ENCODE measurements around the gene LRRC55.

Gene LRRC55

DNA sequence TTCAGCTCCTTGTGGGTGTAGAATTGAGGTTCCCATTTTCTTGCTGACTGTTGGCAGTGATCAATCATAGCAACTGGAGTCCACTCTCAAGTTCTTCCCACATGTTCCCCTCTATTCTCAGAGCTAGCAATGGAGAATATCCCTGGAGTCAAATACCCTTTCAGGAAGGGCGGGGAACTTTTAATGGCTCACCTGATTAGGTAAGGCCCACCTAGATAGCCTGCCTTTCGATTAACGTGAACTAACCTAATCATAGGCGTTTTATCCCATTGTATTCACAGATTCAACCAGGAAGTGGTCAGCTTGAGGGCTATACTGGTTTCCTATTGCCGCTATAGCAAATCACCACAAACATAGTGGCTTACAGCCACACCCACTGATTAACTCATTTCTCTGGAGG lies 7.1 kb upstream of the LRRC55 start:
- CTCF ChIA-PET, result no interaction called here
- Mint-ChIP-seq H3K4me3 (no peak overlapping the region), H3K36me3 (no peaks in the 10 kb centered on the region), H3K4me1 (no peaks in the 10 kb centered on the region), H3K27ac (no peak overlapping the region), H3K27me3 (peaks cover 5% of the 10 kb centered on the region), H3K9me3 (no peaks in the 10 kb centered on the region)
- no peak for DNase-seq

DNA sequence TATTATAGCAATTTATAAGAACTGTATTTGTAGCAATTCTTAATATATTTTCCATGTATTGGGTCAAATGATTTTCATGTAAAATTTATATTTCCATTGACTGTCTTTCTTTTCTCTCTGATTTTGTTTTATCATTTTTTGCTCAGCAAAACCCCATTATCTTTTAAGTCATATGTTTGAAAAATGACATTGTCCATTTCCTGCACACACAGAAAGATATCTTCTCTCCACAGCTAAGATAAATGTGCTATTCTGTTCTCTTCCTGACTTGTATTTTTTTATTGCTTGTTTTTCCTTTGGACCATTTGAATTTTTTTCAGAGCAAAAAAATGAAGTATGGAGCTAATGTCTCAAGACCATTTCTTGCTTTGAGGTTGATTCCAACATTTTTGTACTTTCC lies 6.3 kb upstream of the LRRC55 start:
- Mint-ChIP-seq H3K4me1 (no peaks in the 10 kb centered on the region), H3K27ac (no peak overlapping the region), H3K36me3 (no peaks in the 10 kb centered on the region), H3K9me3 (no peaks in the 10 kb centered on the region), H3K27me3 (peaks cover 13% of the 10 kb centered on the region), H3K4me3 (no peak overlapping the region)
- no peak for DNase-seq
- CTCF ChIA-PET, result no interaction called here

DNA sequence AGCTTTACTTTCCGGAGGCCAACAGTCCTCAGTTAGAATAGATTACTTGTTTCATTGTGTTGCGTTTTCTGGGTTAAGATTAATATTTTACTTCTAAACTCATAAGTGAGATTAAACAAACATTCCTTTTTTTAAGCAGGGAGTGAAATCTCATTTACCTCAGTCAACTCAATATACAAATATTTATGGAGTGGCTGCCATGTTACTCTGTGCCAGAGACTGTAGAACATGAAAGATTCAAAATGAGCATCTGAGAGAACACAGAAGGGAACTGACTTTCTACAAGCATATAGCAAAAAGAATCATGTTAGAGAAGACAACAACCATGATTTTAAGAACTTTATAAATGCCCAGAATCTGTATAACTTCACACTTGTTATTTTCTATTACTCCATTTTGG lies 3.4 kb upstream of the LRRC55 start:
- CTCF ChIA-PET, result no interaction called here
- H3K27ac Mint-ChIP-seq, result no peak overlapping the region
- no peaks in the 10 kb centered on the region for H3K9me3 Mint-ChIP-seq

DNA sequence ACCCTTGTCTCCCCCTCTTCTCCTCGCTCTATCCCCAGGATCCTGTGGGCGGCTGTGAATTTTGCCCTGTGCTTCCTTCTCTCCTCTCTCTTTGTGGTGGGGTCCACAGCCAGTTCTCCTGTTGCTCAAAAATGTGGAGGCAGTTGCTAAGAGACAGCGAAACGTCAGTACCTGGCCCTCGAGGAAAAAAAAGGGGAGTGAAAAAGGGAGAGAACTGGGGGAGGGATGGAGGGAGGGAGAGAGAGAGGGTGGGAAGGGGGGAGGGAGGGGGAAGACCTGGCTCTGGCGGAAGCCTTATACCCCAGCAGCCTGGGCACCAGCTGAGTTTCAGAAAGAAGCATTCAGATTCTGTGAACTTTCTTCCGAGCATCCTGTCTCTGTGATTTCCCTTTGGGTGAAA lies 2.1 kb upstream of the LRRC55 start:
- Mint-ChIP-seq H3K4me1 (no peaks in the 10 kb centered on the region), H3K9me3 (no peaks in the 10 kb centered on the region), H3K27me3 (peaks cover 28% of the 10 kb centered on the region), H3K36me3 (no peaks in the 10 kb centered on the region), H3K27ac (no peak overlapping the region), H3K4me3 (no peak overlapping the region)
- no peak for DNase-seq
- CTCF ChIA-PET, result no interaction called here

More for the DNA sequence above, 3.4 kb upstream of the LRRC55 start:
- Mint-ChIP-seq H3K36me3 (no peaks in the 10 kb centered on the region), H3K27me3 (peaks cover 28% of the 10 kb centered on the region), H3K4me1 (no peaks in the 10 kb centered on the region), H3K4me3 (no peak overlapping the region)
- DNase-seq, result no peak

DNA sequence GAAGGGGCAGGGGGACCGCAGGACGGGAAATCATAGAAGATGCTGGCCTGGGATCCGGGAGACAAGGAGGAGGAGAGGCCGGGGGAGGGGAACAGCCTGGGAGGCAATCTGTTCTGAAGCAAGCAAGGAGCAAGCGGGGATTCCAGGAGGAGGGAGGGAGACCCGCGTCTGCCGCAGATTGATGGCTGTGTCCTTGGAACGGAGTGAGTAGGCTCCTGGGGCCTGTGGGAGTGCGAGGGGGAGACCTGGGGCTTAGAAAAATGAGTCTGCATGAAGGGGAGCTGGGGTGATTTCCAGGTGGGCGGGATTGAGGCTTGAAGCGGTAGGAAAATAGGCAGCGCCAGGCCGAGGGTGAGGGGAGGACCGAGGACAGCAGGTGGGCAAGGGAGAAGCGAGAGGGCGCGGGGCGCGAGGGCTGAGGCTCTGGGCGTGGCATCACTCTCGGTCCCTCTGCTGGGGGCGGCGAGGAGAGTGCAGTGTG lies 1.6 kb upstream of the LRRC55 start:
- Mint-ChIP-seq H3K27ac (no peak overlapping the region), H3K4me3 (no peak overlapping the region), H3K9me3 (no peaks in the 10 kb centered on the region), H3K36me3 (no peaks in the 10 kb centered on the region), H3K27me3 (peaks cover 31% of the 10 kb centered on the region), H3K4me1 (no peaks in the 10 kb centered on the region)
- CTCF ChIA-PET, result no interaction called here
- no peak for DNase-seq

DNA sequence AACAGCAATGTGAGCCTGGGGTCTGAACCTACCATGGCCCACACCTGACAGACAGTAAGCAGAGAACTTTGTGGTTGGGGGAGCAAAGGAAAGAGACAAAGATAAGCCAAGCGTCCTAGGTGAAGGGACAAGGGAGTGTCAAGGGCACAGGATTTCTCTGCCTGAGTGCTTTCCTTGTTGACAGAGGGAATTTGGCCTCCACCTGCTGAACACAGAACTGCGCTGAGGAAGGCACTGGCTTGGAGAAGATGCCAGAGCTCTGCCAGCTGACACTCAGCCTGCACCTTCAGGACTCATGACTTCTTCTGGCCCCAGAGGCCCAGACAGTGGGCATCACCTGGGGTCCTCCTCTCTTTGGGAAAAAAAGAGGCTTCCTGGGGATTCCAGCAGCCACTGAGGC lies 789 bp upstream of the LRRC55 start:
- H3K4me1 Mint-ChIP-seq, result no peaks in the 10 kb centered on the region
- no peak overlapping the region for H3K27ac Mint-ChIP-seq
- no peaks in the 10 kb centered on the region for H3K36me3 Mint-ChIP-seq
- no peak overlapping the region for H3K4me3 Mint-ChIP-seq
- no peaks in the 10 kb centered on the region for H3K9me3 Mint-ChIP-seq
- CTCF ChIA-PET, result no interaction called here
- no peak for DNase-seq
- peaks cover 31% of the 10 kb centered on the region for H3K27me3 Mint-ChIP-seq

DNA sequence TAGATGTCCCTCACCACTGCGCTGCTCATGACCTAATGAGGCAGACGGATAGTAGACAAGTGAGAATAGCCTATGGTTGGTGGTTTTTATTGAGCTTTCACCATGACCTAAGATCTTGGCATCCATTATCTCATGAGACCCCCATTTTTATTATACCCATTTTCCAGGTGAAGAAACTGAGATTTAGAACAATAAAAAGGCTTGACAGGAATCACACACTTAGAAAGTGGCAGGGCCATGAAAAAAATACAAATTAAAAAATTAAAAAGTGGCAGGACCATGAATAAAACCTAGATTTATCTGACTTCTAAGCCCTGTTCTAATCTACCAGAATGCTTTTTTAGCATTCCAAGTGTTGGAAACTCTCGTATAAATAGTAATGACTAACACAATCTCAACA lies 1.1 kb downstream of the LRRC55 start:
- Mint-ChIP-seq H3K4me1 (no peaks in the 10 kb centered on the region), H3K27ac (no peak overlapping the region), H3K9me3 (no peaks in the 10 kb centered on the region), H3K4me3 (no peak overlapping the region), H3K27me3 (peaks cover 31% of the 10 kb centered on the region), H3K36me3 (no peaks in the 10 kb centered on the region)
- DNase-seq, result no peak
- CTCF ChIA-PET, result interaction anchor here (1.7 kb wide), 1 partner anchor 67 kb away, joined by 5 read pairs; no protein-coding TSS in a partner anchor

DNA sequence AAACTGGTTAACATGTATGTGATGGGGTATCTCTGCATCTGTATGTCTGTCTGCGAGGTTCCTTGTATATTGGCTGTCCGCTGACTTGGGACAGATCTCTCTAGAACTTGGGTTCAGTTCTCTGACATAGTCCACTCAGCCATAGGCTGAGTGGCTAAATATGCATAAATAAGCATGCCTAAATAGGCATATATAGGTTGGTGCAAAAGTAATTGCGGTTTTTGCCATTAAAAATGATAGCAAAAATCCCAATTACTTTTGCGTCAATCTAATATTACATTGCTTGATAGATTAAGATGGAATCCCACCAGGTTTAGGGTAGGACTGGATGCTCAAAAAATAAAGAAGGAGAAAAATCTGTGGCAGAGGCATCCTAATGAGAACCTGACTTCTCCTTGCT lies 8.8 kb downstream of the LRRC55 start:
- no peaks in the 10 kb centered on the region for H3K27me3 Mint-ChIP-seq
- H3K4me1 Mint-ChIP-seq, result no peaks in the 10 kb centered on the region
- no peak overlapping the region for H3K27ac Mint-ChIP-seq
- CTCF ChIA-PET, result no interaction called here
- H3K36me3 Mint-ChIP-seq, result no peaks in the 10 kb centered on the region
- H3K4me3 Mint-ChIP-seq, result no peak overlapping the region
- no peaks in the 10 kb centered on the region for H3K9me3 Mint-ChIP-seq
- no peak for DNase-seq

DNA sequence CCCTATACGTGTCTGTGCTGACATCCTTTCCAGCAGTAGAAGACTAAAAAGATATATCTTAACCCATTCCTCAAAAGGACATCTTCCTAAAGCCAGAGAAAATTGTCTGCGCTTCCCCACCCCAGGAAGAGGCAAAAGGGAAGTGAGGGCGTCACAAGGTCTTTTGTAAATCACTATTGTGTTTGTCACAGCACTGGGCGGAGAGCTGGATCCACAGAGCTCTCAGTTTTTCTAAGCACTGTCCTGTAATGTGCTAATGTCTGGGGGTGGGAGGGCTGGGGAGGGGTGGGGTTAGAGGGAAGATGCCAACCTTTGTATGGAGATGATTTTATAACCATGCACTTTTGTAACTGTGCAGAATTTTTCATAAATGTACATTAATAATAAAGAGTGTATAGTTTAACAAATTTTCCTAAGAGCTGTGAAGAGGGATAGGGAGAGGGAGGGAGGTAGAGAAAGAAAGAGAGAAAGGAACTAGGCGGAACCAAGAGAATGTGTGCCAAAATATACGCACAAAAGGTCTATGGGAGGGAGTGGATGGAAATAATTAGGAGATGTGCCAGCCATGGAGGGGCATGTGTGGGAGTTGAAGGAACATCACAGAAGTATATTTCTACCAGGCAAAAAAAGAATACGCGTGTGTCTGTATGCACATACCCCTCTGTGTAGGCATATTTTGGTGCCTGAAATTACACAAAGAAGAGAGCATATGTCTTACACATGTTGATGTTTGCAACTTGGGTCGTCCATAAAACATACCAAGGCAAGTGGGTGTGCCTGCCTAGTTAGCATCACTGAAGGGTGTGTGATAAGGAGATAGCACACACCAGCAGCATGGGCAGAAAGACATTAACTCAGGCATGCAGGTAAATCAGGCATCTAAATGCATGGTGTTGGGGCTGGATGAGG lies 9.8 kb downstream of the LRRC55 start:
- Mint-ChIP-seq H3K27ac (no peak overlapping the region), H3K9me3 (no peaks in the 10 kb centered on the region), H3K36me3 (no peaks in the 10 kb centered on the region), H3K4me3 (no peak overlapping the region), H3K4me1 (no peaks in the 10 kb centered on the region), H3K27me3 (no peaks in the 10 kb centered on the region)
- no peak for DNase-seq
- CTCF ChIA-PET, result no interaction called here

DNA sequence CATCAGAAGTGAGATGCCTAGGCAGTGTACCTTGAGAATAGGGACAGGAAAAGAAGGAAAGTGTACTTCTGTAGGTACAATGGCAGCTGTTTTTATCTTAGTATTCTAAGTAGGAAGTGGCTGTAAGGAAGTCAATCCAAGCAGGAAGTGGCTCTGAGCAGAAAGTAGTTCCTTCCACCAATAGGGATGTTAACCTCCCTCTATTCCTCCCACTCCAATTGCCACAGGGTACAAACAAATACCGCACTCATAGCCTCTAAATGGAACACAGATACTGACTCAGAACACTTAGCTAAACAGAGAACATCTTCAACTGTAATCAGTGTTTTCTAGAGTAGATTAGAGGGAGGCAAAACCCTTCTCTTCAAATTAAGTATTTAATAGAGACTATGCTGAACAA lies 10.6 kb downstream of the LRRC55 start:
- CTCF ChIA-PET, result interaction anchor here (0.6 kb wide), 1 partner anchor 200 kb away, joined by 3 read pairs; no protein-coding TSS in a partner anchor

DNA sequence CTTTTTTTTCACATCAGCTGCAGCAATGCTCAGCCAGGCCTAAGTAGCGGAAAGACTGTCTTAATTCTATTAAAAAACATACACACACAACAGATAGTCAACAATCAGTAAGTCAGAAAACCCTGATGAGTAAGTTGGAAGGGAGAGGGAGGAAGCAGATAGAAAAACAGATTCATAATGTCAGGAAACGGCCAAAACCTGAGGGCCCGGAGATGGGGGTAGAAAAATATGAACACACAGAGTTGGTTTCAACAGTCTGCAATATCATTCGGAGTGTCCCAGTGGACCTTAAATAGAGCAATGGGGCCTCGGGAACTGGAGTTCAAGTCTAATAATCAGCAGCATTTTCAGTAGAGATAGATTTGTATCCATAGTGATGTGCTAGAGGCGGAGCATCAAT lies 14.8 kb downstream of the LRRC55 start:
- DNase-seq, result no peak
- Mint-ChIP-seq H3K36me3 (no peaks in the 10 kb centered on the region), H3K4me3 (no peak overlapping the region), H3K4me1 (no peaks in the 10 kb centered on the region), H3K27ac (no peak overlapping the region), H3K27me3 (no peaks in the 10 kb centered on the region), H3K9me3 (no peaks in the 10 kb centered on the region)
- CTCF ChIA-PET, result no interaction called here

More for the DNA sequence above, 10.6 kb downstream of the LRRC55 start:
- no peaks in the 10 kb centered on the region for H3K4me1 Mint-ChIP-seq
- H3K9me3 Mint-ChIP-seq, result no peaks in the 10 kb centered on the region
- no peak overlapping the region for H3K4me3 Mint-ChIP-seq
- no peaks in the 10 kb centered on the region for H3K36me3 Mint-ChIP-seq
- no peak for DNase-seq
- H3K27me3 Mint-ChIP-seq, result no peaks in the 10 kb centered on the region
- H3K27ac Mint-ChIP-seq, result no peak overlapping the region

DNA sequence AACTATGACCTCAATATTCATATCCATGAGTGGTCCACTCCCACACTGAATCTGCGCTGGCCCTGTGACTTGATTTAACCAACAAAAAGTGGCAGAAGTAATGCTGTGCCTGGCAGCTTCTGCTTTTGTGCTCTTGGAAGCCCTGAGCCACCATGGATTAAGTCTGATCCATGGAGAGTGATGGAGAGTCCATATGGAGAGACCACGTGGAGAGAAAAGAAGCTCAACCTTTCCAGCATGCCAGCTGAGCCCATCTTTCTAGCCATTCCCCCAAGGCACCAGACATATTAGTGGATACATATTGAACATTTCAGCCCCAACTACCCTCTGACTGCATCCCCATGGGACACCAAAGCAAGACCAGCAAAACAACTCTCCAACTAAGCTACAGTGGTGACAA lies 16.0 kb downstream of the LRRC55 start:
- no peaks in the 10 kb centered on the region for H3K4me1 Mint-ChIP-seq
- H3K9me3 Mint-ChIP-seq, result no peaks in the 10 kb centered on the region
- H3K27me3 Mint-ChIP-seq, result no peaks in the 10 kb centered on the region
- CTCF ChIA-PET, result no interaction called here
- H3K36me3 Mint-ChIP-seq, result no peaks in the 10 kb centered on the region
- no peak for DNase-seq
- H3K27ac Mint-ChIP-seq, result no peak overlapping the region
- H3K4me3 Mint-ChIP-seq, result no peak overlapping the region

DNA sequence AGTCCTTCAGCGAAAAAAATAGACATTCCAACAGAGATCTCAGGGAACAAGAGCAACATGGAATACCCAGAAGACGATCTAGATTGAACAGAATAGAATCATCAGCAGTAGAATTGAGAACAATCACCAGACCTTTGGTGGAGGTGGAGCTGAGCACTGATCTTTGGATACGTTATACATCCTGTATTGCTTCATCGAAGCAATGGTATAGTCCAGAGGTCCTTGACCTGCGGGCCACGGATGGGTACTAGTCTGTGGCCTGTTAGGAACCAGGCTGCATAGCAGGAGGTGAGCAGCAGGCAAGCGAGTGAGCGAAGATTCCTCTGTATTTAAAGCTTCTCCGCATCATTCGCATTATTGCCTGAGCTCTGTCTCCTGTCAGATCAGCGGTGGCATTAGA lies 17.6 kb downstream of the LRRC55 start:
- no peak for DNase-seq
- Mint-ChIP-seq H3K4me1 (no peaks in the 10 kb centered on the region), H3K27ac (no peak overlapping the region), H3K9me3 (no peaks in the 10 kb centered on the region), H3K36me3 (no peaks in the 10 kb centered on the region), H3K4me3 (no peak overlapping the region), H3K27me3 (no peaks in the 10 kb centered on the region)
- CTCF ChIA-PET, result interaction anchor here (0.6 kb wide), 1 partner anchor 271 kb away, joined by 3 read pairs; no protein-coding TSS in a partner anchor

DNA sequence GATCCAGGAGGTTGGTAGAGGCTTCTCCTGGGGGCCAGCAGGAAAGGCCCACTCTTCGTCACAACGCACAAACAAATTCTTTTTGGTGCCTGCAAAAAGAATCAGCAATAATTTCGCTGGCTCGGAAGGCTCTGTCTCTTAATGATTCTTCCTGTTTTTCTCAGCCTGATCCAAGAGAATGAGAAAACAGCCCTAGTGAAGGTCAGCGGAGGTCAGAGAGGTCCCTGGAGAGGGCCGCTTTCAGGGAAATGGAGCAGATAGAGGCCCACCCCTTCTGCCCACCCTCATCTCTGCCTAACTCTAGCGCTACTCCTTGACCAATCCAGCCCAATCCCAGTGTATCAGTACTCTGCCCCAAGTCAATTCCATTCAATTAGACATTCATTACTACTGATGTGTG lies 19.2 kb downstream of the LRRC55 start:
- CTCF ChIA-PET, result no interaction called here
- H3K36me3 Mint-ChIP-seq, result no peaks in the 10 kb centered on the region

DNA sequence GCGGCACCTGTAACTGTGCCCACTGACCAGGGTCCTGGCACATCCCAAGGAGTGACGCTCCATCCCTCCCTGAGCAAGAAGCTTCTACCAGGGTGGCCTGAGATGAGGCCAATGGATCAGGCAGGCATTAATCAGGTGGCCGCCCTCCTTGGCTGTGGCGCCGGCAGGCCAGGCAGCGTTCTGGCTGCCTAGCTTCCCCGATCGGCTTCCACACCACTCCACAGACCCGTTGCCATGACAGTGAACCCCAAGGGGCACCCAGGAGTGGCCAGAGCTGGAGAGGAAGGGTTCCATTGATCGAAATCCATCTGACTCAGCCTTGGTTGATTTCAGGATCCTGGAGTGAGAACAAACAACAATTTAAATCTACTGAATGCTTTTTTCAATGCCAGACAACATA lies 20.5 kb downstream of the LRRC55 start:
- no peak overlapping the region for H3K4me3 Mint-ChIP-seq

More for the DNA sequence above, 19.2 kb downstream of the LRRC55 start:
- Mint-ChIP-seq H3K9me3 (no peaks in the 10 kb centered on the region), H3K27me3 (no peaks in the 10 kb centered on the region), H3K4me1 (no peaks in the 10 kb centered on the region), H3K4me3 (no peak overlapping the region), H3K27ac (no peak overlapping the region)
- no peak for DNase-seq

More for the DNA sequence above, 20.5 kb downstream of the LRRC55 start:
- H3K4me1 Mint-ChIP-seq, result no peaks in the 10 kb centered on the region
- no peak overlapping the region for H3K27ac Mint-ChIP-seq
- H3K36me3 Mint-ChIP-seq, result no peaks in the 10 kb centered on the region
- DNase-seq, result no peak
- no peaks in the 10 kb centered on the region for H3K9me3 Mint-ChIP-seq
- H3K27me3 Mint-ChIP-seq, result peaks cover 4% of the 10 kb centered on the region
- CTCF ChIA-PET, result no interaction called here
